ENCODE data around the gene CTNNA2. TPM values are rescaled to one million over a fixed set of nuclear protein-coding genes. Genes with fewer than 3 reads are reported as not detected.

CTNNA2 gene
- total RNA-seq, 1 experiment from 2014 or later = not detected

DNA sequence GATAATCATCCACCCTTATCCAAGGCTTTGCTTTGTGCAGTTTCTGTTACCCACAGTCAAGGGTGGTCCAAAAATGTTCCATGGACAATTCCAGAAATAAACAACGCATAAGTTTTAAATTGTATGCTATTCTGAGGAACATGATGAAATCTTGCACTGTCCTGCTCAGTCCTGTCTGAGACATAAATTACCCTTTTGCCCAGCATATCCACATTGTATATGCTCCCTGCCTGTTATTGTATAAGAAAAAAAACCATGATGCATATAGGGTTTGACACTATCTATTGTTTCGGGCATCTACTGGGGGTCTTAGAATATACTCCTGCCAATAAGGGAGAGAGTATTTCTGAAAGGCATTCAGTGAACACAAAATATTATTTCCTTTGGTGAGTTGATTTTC, 767.7 kb downstream of the CTNNA2 start:
- in situ Hi-C loops (cut with HindIII; ENCODE audit: low pct_unique_long_range_greater_than_20kb, low sequenced_read_pairs) = no loop called here
- no peak for DNase-seq (ENCODE audit: low read depth)

DNA sequence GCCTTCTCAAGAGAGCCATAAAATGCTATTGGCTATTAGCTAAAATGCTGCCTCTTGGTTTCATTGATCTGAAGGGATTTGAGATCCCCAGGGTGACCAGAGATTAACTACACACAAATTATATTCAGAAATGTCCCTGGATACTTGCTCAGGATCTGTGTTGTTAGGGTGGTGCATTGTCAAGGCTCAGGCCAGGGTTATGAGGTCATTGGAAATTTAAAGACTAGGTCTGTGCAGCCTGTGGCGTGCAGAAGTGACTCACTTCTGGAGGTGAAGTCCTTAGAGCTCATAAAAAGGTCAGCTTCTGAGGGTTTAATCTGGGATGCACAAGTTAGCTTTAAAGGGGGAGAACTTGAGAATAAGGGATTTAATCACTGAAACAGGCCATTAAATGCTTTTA, 768.2 kb downstream of the CTNNA2 start:
- in situ Hi-C loops (cut with HindIII; ENCODE audit: low pct_unique_long_range_greater_than_20kb, low sequenced_read_pairs) = no loop called here

GRCh38 chr2:80288576-80288975, 775.7 kb downstream of the CTNNA2 start:
- no peak for DNase-seq (ENCODE audit: low read depth)
- in situ Hi-C loops (cut with HindIII; ENCODE audit: low pct_unique_long_range_greater_than_20kb, low sequenced_read_pairs) = no loop called here

More for the DNA sequence above, 768.2 kb downstream of the CTNNA2 start:
- no peak for DNase-seq (ENCODE audit: low read depth)

DNA sequence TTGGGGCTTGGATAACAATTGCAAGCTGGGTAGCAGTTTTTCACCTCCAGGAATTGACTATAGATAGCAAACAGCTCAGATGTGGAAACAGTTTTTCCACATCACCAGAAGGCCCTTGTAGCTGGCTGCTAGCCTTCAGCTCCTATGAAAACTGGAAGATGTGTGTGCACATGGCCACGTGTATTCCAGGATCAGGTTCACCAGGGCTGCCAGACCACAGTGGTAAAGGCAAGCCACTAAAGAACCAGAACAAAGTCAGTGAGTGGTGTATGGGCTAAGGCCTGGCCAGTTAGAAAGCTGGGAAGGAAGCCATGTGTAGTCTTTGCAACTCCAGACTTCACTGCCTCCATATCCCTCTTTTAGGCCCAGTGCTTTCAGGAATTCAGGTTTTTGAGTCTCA, 778.8 kb downstream of the CTNNA2 start:
- in situ Hi-C loops (cut with HindIII; ENCODE audit: low pct_unique_long_range_greater_than_20kb, low sequenced_read_pairs) = no loop called here
- no peak for DNase-seq (ENCODE audit: low read depth)

- no peak for DNase-seq (ENCODE audit: low read depth)
- in situ Hi-C loops (cut with HindIII; ENCODE audit: low pct_unique_long_range_greater_than_20kb, low sequenced_read_pairs) = no loop called here
Measured at GRCh38 chr2:80292474-80292873, 779.6 kb downstream of the CTNNA2 start.

DNA sequence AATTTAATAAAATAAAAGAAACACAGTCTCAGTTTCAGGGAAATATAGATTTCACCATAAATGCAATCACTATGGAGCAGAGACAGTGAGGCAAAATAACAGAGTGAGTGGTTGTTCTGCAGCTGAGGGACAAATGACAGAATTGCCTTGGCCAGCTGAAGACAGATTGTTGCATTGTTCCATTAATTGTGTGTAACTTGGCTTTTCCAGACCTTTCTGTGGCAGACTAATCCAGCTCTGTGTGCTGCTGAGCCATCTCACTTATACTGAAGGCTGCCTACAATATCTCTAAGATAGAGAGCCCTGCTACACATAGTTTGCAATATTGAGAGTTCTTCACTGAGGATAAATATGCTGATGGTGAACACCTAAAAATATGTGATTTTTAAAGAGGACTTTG, 780.2 kb downstream of the CTNNA2 start:
- DNase-seq (ENCODE audit: low read depth) = no peak
- in situ Hi-C loops (cut with HindIII; ENCODE audit: low pct_unique_long_range_greater_than_20kb, low sequenced_read_pairs) = no loop called here

DNA sequence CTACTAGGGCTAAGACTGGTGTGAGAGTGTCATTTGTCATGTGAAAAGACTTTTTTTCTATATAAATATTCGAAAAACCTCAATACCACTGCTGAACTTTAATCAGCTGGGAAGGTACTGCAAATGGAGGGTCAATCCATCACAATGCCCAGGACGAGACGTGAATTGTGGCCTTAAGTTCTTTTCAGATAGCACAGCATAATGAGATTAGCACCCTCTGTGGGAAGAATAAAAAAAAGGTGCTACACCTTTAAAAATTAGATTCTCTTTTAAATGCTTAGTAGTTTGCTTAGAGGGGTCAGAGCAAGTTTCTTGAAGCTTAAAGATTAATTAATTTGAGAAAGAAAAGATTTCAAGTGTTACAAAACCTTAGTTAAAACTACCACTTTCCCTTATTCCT, 786.1 kb downstream of the CTNNA2 start:
- in situ Hi-C loops (cut with HindIII; ENCODE audit: low pct_unique_long_range_greater_than_20kb, low sequenced_read_pairs) = no loop called here
- DNase-seq (ENCODE audit: low read depth) = no peak

DNA sequence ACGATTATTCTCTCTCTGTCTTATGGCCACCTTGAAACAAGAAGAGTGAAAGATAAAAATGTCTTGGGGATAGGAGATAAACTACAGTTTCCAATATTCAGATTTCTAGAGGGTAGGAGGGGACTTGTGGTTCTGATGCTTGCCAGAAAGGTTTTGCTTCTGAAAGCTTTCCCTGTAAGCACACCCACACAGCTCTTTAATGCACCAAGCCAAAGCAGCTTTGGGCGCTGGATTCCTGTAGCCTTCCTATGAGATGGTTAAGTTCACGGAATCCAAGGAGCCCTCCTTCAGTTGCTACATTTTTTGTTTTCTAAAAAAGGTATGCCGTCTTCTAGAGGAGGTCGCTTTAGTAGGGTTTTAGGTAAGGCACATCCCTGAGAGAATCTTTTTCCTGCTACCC, 786.8 kb downstream of the CTNNA2 start:
- no peak for DNase-seq (ENCODE audit: low read depth)
- in situ Hi-C loops (cut with HindIII; ENCODE audit: low pct_unique_long_range_greater_than_20kb, low sequenced_read_pairs) = no loop called here

DNA sequence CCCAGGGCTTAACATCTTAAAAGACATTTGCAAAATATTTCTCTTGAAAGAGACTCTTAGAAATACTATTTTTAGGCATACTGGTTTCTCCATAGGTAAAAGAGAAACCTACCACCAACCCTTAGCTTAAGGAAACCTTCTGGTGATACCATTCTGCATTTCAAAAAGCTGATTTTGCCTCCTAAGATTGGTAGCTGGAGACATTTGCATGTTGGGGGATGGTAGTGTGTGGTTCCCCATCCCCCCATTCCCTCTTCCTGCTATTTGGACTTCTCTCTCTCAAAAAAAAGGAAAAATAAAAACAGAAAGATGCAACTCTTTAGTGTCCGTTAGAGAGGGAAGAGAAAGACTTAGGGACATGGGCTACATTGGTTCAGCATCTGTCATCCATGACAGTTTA, 787.5 kb downstream of the CTNNA2 start:
- in situ Hi-C loops (cut with HindIII; ENCODE audit: low pct_unique_long_range_greater_than_20kb, low sequenced_read_pairs) = no loop called here

DNA sequence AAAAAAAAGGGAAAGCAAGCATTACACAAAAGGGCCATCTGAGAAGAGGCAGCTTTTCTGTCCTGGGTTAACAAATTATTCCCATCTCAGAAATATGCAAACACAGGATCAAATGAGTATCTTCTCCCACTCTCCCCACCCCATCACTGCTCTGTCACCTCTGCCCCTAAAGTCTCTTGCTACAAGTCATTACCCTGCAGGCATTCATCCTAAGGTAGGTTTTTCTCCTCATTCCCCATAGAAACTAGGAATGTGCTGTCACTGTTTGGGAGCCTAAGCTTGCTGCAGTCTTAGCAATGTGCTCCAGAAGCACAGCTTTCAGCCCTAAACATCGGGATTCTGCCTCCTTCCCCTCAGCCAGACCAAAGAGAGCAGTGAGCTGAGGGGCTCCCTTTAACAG, 788.1 kb downstream of the CTNNA2 start:
- DNase-seq (ENCODE audit: low read depth) = no peak
- in situ Hi-C loops (cut with HindIII; ENCODE audit: low pct_unique_long_range_greater_than_20kb, low sequenced_read_pairs) = no loop called here

More for the DNA sequence above, 787.5 kb downstream of the CTNNA2 start:
- DNase-seq (ENCODE audit: low read depth) = no peak

DNA sequence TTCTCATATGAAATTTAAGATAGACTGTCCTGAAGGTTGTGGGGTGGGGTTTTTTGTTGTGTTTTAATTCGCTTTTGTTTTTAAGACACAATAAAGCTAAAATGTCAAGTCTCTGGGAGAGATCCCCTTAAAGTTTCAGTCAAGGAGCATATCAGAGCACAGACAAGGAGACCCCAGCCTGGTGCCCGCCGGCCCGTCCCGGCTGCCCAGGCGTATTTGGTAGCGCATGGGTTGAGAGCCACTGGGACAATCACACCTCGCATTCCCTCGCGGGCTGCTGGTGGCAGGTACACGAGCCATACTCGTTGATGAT, 789.1 kb downstream of the CTNNA2 start:
- in situ Hi-C loops (cut with HindIII; ENCODE audit: low pct_unique_long_range_greater_than_20kb, low sequenced_read_pairs) = no loop called here
- DNase-seq (ENCODE audit: low read depth) = no peak

DNA sequence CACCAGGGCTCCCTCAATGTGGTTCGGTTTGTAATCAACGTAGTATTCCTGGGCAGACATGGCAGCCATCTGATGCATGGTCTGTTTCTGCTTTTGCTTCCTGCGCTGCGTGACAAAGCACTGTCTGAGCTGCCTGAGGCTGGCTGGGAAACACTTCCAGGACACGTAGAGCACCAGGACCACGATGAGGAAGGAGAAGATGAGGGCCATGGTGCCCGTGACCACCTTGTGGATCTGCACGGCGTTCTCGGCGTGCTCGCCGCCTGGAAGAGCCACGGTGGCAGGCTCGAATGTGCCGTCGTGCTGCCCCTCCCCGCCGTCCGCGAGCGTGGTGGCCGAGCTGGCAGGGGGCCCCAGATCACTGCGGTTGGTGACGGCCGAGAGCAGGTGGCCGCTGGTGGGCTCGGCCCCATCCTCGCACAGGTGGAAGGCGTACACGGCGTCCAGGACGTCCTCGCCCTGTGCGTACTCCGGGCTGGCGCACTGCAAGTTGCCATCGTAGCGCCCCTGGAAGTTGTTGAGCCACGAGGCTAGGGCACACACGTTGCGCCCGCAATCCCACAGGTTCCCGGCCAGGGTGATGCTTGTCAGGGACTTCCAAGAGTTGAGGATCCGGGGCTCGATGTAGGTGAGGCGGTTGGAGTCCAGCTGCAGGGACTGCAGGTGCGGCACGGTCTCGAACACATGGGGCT, 789.6 kb downstream of the CTNNA2 start:
- no peak for DNase-seq (ENCODE audit: low read depth)
- in situ Hi-C loops (cut with HindIII; ENCODE audit: low pct_unique_long_range_greater_than_20kb, low sequenced_read_pairs) = no loop called here

- in situ Hi-C loops (cut with HindIII; ENCODE audit: low pct_unique_long_range_greater_than_20kb, low sequenced_read_pairs) = no loop called here
- no peak for DNase-seq (ENCODE audit: low read depth)
Measured at GRCh38 chr2:80303006-80303908, 790.4 kb downstream of the CTNNA2 start.

DNA sequence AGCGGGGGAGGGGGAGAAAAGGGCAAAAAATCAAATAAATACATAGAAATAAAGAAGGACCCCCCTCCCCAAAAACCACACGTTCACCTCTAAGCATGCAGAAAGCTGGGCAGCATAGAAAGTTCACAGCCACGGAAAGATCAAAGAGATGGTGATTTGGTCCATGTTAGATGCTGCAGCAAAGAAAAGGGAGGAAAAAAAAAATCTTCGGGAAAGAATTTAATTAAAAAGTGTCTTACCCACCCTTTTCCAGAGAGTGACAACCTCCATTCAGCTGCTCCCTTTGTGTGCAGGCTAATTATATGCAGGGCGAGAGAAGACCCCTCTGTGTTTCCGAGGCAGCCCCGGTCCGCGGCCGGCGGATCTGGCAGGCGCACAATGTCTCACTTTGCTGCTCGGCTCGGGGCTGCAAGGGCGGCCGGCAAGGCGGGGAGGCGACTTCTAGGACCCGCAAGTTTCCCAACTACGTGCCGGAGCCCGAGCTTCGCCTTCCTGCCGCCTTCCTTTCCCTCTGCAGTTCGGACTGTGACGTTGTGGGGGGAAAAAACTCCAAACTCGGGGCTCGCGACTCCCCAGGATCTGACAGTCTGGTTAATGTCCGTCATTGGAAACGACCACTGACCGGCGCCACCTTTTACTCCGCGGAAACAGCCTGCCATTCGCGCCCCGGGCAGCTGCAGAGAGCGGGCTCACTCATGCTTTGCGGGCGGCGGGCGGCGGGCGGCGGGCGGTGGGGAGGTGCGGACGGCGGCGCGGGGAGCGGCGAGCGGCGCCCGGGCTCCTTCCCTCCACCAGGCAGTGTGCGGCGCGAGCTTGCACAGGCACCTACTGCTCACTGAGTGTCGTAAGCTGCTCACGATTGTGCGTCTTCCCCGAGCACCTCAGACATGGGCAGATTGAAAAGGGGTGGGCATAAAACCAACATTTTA, 791.3 kb downstream of the CTNNA2 start, which contains the start of gene LRRTM1:
TSS of gene LRRTM1 (minus strand) at position 844 of the 929 bp plus-strand sequence. CDS start 933 bp downstream, outside the sequence.
- in situ Hi-C loops (cut with HindIII; ENCODE audit: low pct_unique_long_range_greater_than_20kb, low sequenced_read_pairs) = no loop called here
- no peak for DNase-seq (ENCODE audit: low read depth)

DNA sequence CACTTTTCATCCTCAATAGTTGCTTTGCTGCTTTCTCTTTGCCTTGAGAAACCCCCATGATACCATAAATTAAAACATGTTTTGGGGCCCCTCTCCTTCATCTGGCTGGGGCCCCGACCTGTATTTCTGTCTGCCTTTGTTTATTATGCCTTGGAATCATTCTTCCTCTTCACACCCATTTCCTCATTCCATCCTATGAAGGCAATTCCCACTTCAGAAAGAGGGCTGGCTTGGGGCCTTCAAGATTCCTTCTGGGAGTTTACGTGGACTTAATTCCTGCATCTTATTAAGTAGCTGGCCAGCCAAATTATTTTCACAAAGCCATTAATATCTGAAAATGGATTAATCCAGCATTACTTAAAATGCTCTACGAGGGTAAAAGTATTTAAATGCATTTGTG, 798.5 kb downstream of the CTNNA2 start:
- DNase-seq (ENCODE audit: low read depth) = no peak
- in situ Hi-C loops (cut with HindIII; ENCODE audit: low pct_unique_long_range_greater_than_20kb, low sequenced_read_pairs) = no loop called here

DNA sequence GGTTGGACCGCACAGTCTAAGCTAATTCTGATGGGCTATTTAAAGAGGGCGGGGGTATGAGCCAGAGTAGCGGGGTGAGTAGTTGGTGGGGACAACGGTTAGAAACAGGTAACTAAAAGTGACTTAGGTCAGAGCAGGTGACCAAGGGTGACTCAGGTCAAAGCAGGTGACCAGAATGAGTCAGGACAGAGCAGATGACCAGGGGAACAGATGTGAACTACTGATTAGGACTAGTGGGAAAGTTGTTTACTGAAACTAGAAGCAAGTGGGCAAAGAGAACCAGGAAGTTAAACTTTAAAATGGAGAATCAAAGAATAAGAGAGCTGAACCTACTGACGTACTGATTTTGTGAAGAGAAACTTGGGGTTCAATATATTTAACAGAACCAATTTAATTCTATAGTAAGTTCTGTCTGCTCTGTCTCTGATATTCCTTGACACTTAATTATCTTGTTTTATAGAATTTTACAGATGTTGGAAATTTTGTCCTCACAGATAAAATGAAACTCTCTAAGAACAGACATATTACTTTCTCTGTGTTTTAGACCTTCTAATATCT, 799.5 kb downstream of the CTNNA2 start:
- no peak for DNase-seq (ENCODE audit: low read depth)
- in situ Hi-C loops (cut with HindIII; ENCODE audit: low pct_unique_long_range_greater_than_20kb, low sequenced_read_pairs) = no loop called here

GRCh38 chr2:80322311-80322920, 809.6 kb downstream of the CTNNA2 start:
- DNase-seq (ENCODE audit: low read depth) = no peak
- in situ Hi-C loops (cut with HindIII; ENCODE audit: low pct_unique_long_range_greater_than_20kb, low sequenced_read_pairs) = no loop called here

DNA sequence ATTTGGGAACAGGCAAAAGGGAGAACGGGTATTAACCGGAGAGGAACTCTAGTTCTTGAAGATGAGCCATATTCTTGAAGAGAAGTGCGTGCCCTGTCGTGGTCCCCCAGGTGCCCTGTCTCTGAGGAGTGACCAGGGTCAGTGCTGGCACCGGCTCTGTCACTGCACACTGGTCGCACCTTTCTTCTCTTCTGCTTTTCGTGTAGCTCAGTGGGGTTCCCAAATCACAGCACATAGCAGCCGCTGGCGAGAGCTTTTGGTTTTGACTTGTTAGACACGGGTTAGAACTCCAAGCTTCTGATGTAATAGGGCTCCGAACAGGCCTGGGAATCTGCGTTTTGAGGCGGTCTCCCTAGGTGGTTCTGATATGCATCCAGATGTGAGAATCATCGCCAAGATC, 810.1 kb downstream of the CTNNA2 start:
- in situ Hi-C loops (cut with HindIII; ENCODE audit: low pct_unique_long_range_greater_than_20kb, low sequenced_read_pairs) = no loop called here
- no peak for DNase-seq (ENCODE audit: low read depth)
